ENCODE measurements around the gene MCIDAS. TPM values are rescaled to one million over a fixed set of nuclear protein-coding genes. Genes with fewer than 3 reads are reported as not detected.

Gene MCIDAS
- total RNA-seq, 1 donor from 2014 or later, result not detected

Other genes starting within 250 kb of the MCIDAS start
- 54.5 and 70.8 TPM in 2 replicates for gene ESM1, start 241.7 kb downstream of the MCIDAS start, total RNA-seq
- gene GZMK, start 203.1 kb downstream of the MCIDAS start, total RNA-seq, result not detected in 2 replicates
- gene GZMA, start 124.7 kb downstream of the MCIDAS start, total RNA-seq, result not detected in 2 replicates
- gene GPX8, start 67.1 kb downstream of the MCIDAS start, total RNA-seq, result 18.7 and 20.2 TPM in 2 replicates
- gene CDC20B, start 54.1 kb downstream of the MCIDAS start, total RNA-seq, result 0.05 TPM in 1 of 2 replicates, not detected in the other
- not detected in 2 replicates for gene CCNO, start 6.3 kb upstream of the MCIDAS start, total RNA-seq
- gene DHX29, start 80.4 kb upstream of the MCIDAS start, total RNA-seq, result 21.6 and 39.5 TPM in 2 replicates
- gene MTREX, start 80.7 kb upstream of the MCIDAS start, total RNA-seq, result 135 and 141 TPM in 2 replicates